ENCODE measurements around the gene CABLES2. TPM values are rescaled to one million over a fixed set of nuclear protein-coding genes. Genes with fewer than 3 reads are reported as not detected.

Gene CABLES2
- total RNA-seq, 4 donors from 2014 or later, result 2.0 to 3.8 (median 2.2) TPM

DNA sequence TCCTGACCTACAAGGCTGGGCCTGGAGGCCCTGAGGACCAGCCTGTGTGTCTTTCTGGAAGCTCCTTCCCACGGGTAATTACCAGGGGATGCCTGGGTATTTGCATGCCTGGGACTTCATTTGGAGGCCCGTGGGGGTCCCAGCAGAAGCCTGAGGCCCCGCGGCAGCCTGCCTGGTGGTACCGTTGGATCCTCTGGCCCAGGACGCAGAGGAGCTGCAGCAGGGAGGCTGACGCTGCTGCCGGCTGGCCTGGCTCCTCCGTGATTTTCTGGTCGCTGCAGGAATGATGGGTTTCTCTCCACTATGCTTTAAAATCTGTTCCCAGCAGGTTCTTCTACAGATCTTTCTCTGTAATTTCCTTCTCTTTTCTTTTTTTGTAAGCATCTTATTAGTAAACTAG lies 6.5 kb downstream of the CABLES2 start:
- 79 to 81% methylated on average over 7 to 10 of the region's 10 CpGs for WGBS, 2 donors
- TF ChIP-seq CTCF (IDR thresholded peaks at IDR 0.05) (no peak), POLR2A (IDR thresholded peaks at IDR 0.05) (no peak)
- intact Hi-C loops (cut with DNase I), result no loop called here
- Histone ChIP-seq H3K27me3 (no peaks in the 10 kb centered on the region), H3K27ac (no peak overlapping the region), H3K9me3 (no peaks in the 10 kb centered on the region), H3K4me1 (peaks cover 2 to 9% (median 4%) of the 10 kb centered on the region in 3 donors), H3K36me3 (peaks cover 0 to 12% (median 0%) of the 10 kb centered on the region in 3 donors), H3K4me3 (no peak overlapping the region)
- DNase-seq, result no peak

GRCh38 chr20:62400021-62400420 lies 7.1 kb downstream of the CABLES2 start:
- Histone ChIP-seq H3K9me3 (no peaks in the 10 kb centered on the region), H3K36me3 (peaks cover 0 to 15% (median 0%) of the 10 kb centered on the region in 3 donors), H3K4me3 (no peak overlapping the region), H3K4me1 (peaks cover 0 to 3% (median 0%) of the 10 kb centered on the region in 3 donors), H3K27ac (no peak overlapping the region), H3K27me3 (no peaks in the 10 kb centered on the region)
- no peak for TF ChIP-seq POLR2A (IDR thresholded peaks at IDR 0.05)
- TF ChIP-seq CTCF (IDR thresholded peaks at IDR 0.05), result no peak
- DNase-seq, result no peak
- intact Hi-C loops (cut with DNase I), result no loop called here
- 82 to 85% methylated on average over 5 to 6 of the region's 7 CpGs for WGBS, 2 donors

- WGBS, 2 donors, result 92 to 93% methylated on average over 14 to 15 of the region's 19 CpGs
- no peaks in the 10 kb centered on the region for H3K9me3 ChIP-seq
- H3K4me3 ChIP-seq, result no peak overlapping the region
- DNase-seq, result no peak
- H3K4me1 ChIP-seq, result no peaks in the 10 kb centered on the region
- intact Hi-C loops (cut with DNase I), result no loop called here
- H3K27me3 ChIP-seq, result no peaks in the 10 kb centered on the region
- H3K27ac ChIP-seq, result no peak overlapping the region
- H3K36me3 ChIP-seq, result peaks cover 0 to 32% (median 4%) of the 10 kb centered on the region in 3 donors
- no peak for TF ChIP-seq CTCF (IDR thresholded peaks at IDR 0.05)
- no peak for TF ChIP-seq POLR2A (IDR thresholded peaks at IDR 0.05)
Observed at GRCh38 chr20:62398120-62398821, 8.8 kb downstream of the CABLES2 start.

- no peak overlapping the region for H3K27ac ChIP-seq
- no peak for DNase-seq
- H3K4me1 ChIP-seq, result no peaks in the 10 kb centered on the region
- H3K27me3 ChIP-seq, result no peaks in the 10 kb centered on the region
- no peak for TF ChIP-seq POLR2A (IDR thresholded peaks at IDR 0.05)
- no peak for TF ChIP-seq CTCF (IDR thresholded peaks at IDR 0.05)
- no peak overlapping the region for H3K4me3 ChIP-seq
- WGBS, 2 donors, result 88 to 98% methylated on average over 6 to 19 of the region's 35 CpGs
- peaks cover 0 to 35% (median 4%) of the 10 kb centered on the region in 3 donors for H3K36me3 ChIP-seq
- no peaks in the 10 kb centered on the region for H3K9me3 ChIP-seq
- intact Hi-C loops (cut with DNase I), result no loop called here
Observed at GRCh38 chr20:62396367-62397239, 10.5 kb downstream of the CABLES2 start.
